ENCODE measurements around the gene NR2C1. TPM values are rescaled to one million over a fixed set of nuclear protein-coding genes. Genes with fewer than 3 reads are reported as not detected.
"Not testable (repeated sequence)": the region's sequence is repeated elsewhere in the genome, so short reads cannot be mapped to it uniquely, and the experiment has no call there.

NR2C1 gene
- total RNA-seq, 1 donor from 2014 or later, result 187 TPM

GRCh38 chr12:94988471-94988870 lies 84.9 kb downstream of the NR2C1 start:
- no peak for DNase-seq (ENCODE audit: low spot score)
- H3K27ac Mint-ChIP-seq, result no peak overlapping the region
- peaks cover 2% of the 10 kb centered on the region for H3K27me3 Mint-ChIP-seq (ENCODE audit: insufficient read depth, low read depth)
- Histone ChIP-seq H3K9ac (no peak overlapping the region), H3K4me1 (no peaks in the 10 kb centered on the region), H3K27ac (no peak overlapping the region), H3K36me3 (no peaks in the 10 kb centered on the region), H2AFZ (replicated peaks) (no peak overlapping the region), H3K9me3 (ENCODE audit: low read depth) (no peaks in the 10 kb centered on the region), H3F3A (ENCODE audit: low read depth) (no peaks in the 10 kb centered on the region), H3K79me2 (ENCODE audit: low read depth) (peaks cover 10% of the 10 kb centered on the region), H3K4me3 (no peak overlapping the region), H4K20me1 (ENCODE audit: low read depth) (no peaks in the 10 kb centered on the region), H3K4me2 (no peak overlapping the region), H3K27me3 (no peaks in the 10 kb centered on the region)
- H3K9me3 Mint-ChIP-seq, result no peaks in the 10 kb centered on the region
- H3K4me1 Mint-ChIP-seq, result no peaks in the 10 kb centered on the region
- peaks cover 21% of the 10 kb centered on the region for H3K36me3 Mint-ChIP-seq
- TF ChIP-seq EZH2 (IDR thresholded peaks at IDR 0.05) (no peak), EZH2phosphoT487 (IDR thresholded peaks at IDR 0.05) (no peak), CTCF (IDR thresholded peaks at IDR 0.05) (no peak)
- H3K4me3 Mint-ChIP-seq, result no peak overlapping the region

GRCh38 chr12:94987801-94988200 lies 85.6 kb downstream of the NR2C1 start:
- Histone ChIP-seq H3K27ac (no peak overlapping the region), H3K4me1 (no peaks in the 10 kb centered on the region), H3K9me3 (ENCODE audit: low read depth) (no peaks in the 10 kb centered on the region), H2AFZ (replicated peaks) (no peak overlapping the region), H3K36me3 (no peaks in the 10 kb centered on the region), H3K4me3 (no peak overlapping the region), H3K9ac (no peak overlapping the region), H4K20me1 (ENCODE audit: low read depth) (no peaks in the 10 kb centered on the region), H3K79me2 (ENCODE audit: low read depth) (peaks cover 10% of the 10 kb centered on the region), H3K4me2 (no peak overlapping the region), H3K27me3 (no peaks in the 10 kb centered on the region), H3F3A (ENCODE audit: low read depth) (no peaks in the 10 kb centered on the region)
- Mint-ChIP-seq H3K27me3 (ENCODE audit: insufficient read depth, low read depth) (peaks cover 2% of the 10 kb centered on the region), H3K9me3 (no peaks in the 10 kb centered on the region), H3K4me1 (peaks cover 4% of the 10 kb centered on the region), H3K27ac (no peak overlapping the region), H3K36me3 (peaks cover 21% of the 10 kb centered on the region), H3K4me3 (no peak overlapping the region)
- no peak for TF ChIP-seq EZH2phosphoT487 (IDR thresholded peaks at IDR 0.05)
- TF ChIP-seq EZH2 (IDR thresholded peaks at IDR 0.05), result no peak
- no peak for TF ChIP-seq CTCF (IDR thresholded peaks at IDR 0.05)
- DNase-seq (ENCODE audit: low spot score), result no peak

DNA sequence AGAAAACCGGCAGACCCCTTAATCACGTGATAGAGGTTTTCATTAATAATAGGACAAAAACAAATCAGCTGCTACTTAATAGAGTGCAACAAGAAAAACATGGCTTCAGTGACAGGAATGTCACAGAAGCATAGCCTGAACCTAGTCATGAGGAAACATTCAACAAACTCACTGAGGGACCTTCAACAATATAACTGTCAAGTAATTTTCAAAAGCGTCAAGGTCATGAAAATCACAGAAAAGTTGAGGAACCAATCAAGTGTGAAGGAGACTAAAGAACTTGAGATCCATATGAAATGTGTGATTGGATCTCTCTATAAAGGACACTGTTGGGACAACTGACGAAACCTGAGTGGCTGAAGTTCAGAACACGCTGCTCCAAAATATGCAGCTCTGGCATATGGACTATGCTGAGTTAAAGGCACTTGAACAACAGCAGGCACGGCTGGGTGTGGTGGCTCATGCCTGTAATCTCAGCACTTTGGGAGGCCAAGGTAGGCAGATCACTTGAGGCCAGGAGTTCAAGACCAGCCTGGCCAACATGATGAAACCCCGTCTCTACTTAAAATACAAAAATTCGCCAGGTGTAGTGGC lies 86.2 kb downstream of the NR2C1 start:
- H3K27me3 ChIP-seq, result no peaks in the 10 kb centered on the region
- no peak overlapping the region for H3K4me2 ChIP-seq
- no peaks in the 10 kb centered on the region for H3F3A ChIP-seq (ENCODE audit: low read depth)
- Mint-ChIP-seq H3K9me3 (no peaks in the 10 kb centered on the region), H3K27ac (no peak overlapping the region), H3K4me3 (no peak overlapping the region), H3K4me1 (peaks cover 8% of the 10 kb centered on the region), H3K36me3 (peaks cover 17% of the 10 kb centered on the region), H3K27me3 (ENCODE audit: insufficient read depth, low read depth) (peaks cover 2% of the 10 kb centered on the region)
- H3K4me3 ChIP-seq, result no peak overlapping the region
- peaks cover 10% of the 10 kb centered on the region for H3K79me2 ChIP-seq (ENCODE audit: low read depth)
- no peak overlapping the region for H3K9ac ChIP-seq
- no peak for DNase-seq (ENCODE audit: low spot score)
- H3K36me3 ChIP-seq, result no peaks in the 10 kb centered on the region
- no peaks in the 10 kb centered on the region for H3K9me3 ChIP-seq (ENCODE audit: low read depth)
- no peaks in the 10 kb centered on the region for H3K4me1 ChIP-seq
- H4K20me1 ChIP-seq (ENCODE audit: low read depth), result no peaks in the 10 kb centered on the region
- no peak overlapping the region for H3K27ac ChIP-seq
- no peak for TF ChIP-seq CTCF (IDR thresholded peaks at IDR 0.05)
- TF ChIP-seq EZH2phosphoT487 (IDR thresholded peaks at IDR 0.05), result no peak
- no peak for TF ChIP-seq EZH2 (IDR thresholded peaks at IDR 0.05)
- no peak overlapping the region for H2AFZ ChIP-seq (replicated peaks)

DNA sequence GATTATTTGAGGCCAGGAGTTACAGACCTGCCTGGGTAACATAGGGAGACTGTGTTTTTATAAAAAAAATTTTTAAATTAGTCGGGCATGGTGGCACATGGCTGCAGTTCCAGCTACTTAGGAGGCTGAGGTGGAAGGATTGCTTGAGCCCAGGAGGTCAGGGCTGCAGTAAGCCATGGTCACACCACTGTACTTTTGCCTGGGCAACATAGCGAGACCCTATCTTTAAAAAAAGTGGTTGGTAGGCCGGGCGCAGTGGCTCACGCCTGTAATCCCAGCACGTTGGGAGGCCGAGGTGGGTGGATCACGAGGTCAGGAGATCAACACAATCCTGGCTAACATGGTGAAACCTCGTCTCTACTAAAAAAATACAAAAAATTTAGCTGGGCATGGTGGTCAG lies 88.3 kb downstream of the NR2C1 start:
- not testable (repeated sequence) for H3K27ac Mint-ChIP-seq; H3K27me3 ChIP-seq; H3K4me3 Mint-ChIP-seq; H3K9me3 Mint-ChIP-seq; H3K36me3 ChIP-seq; H3K27me3 Mint-ChIP-seq (ENCODE audit: insufficient read depth, low read depth); H2AFZ ChIP-seq (replicated peaks); H3K4me2 ChIP-seq; H3K4me1 Mint-ChIP-seq; H3F3A ChIP-seq (ENCODE audit: low read depth); H3K9me3 ChIP-seq (ENCODE audit: low read depth); H4K20me1 ChIP-seq (ENCODE audit: low read depth); H3K4me3 ChIP-seq; H3K27ac ChIP-seq; DNase-seq (ENCODE audit: low spot score); H3K9ac ChIP-seq; H3K4me1 ChIP-seq
- H3K79me2 ChIP-seq (ENCODE audit: low read depth), result peaks cover 14% of the 10 kb centered on the region
- peaks cover 12% of the 10 kb centered on the region for H3K36me3 Mint-ChIP-seq

All from neural progenitor cell (in vitro differentiated cells).